OCI-M2 (cell line): Measurements from ENCODE around the gene RNF121.
"Not testable (repeated sequence)": the region's sequence is repeated elsewhere in the genome, so short reads cannot be mapped to it uniquely, and the experiment has no call there.

Experiments
- DNase-seq: peaks from one replicate; lab custom pipeline; 2025; ENCODE audit not compliant: unreplicated experiment; lab: John Stamatoyannopoulos, UW

RNF121 gene

GRCh38 chr11:71928737-71929443 is at the start of gene RNF121:
Gene RNF121, plus strand, starts transcription at chr11:71929046. Its CDS starts 16 bp downstream, at chr11:71929062.
- peak; percentile 67 for DNase-seq

GRCh38 chr11:71885806-71886205 is 43.0 kb upstream of the RNF121 start:
- not testable (repeated sequence) for DNase-seq

GRCh38 chr11:71888335-71889010 is 40.4 kb upstream of the RNF121 start:
- not testable (repeated sequence) for DNase-seq

GRCh38 chr11:71889181-71889872 is 39.5 kb upstream of the RNF121 start:
- not testable (repeated sequence) for DNase-seq

GRCh38 chr11:71895961-71896360 is 32.9 kb upstream of the RNF121 start:
- DNase-seq: no peak

- DNase-seq: not testable (repeated sequence)
These were observed 27.7 kb upstream of the RNF121 start for GRCh38 chr11:71901137-71901536.

GRCh38 chr11:71908218-71908617 is 20.6 kb upstream of the RNF121 start:
- no peak for DNase-seq

- not testable (repeated sequence) for DNase-seq
These were observed 18.1 kb upstream of the RNF121 start for GRCh38 chr11:71910775-71911174.

GRCh38 chr11:71911321-71911985 is 17.4 kb upstream of the RNF121 start:
- DNase-seq: not testable (repeated sequence)

- DNase-seq: not testable (repeated sequence)
These were observed 16.9 kb upstream of the RNF121 start for GRCh38 chr11:71911986-71912340.

GRCh38 chr11:71913756-71914526 is 14.9 kb upstream of the RNF121 start:
- no peak for DNase-seq

- DNase-seq: no peak
These were observed 14.1 kb upstream of the RNF121 start for GRCh38 chr11:71914617-71915189.

GRCh38 chr11:71917646-71918140 is 11.2 kb upstream of the RNF121 start:
- no peak for DNase-seq

- DNase-seq: no peak
These were observed 768 bp upstream of the RNF121 start, which contains the start of gene XNDC1N for GRCh38 chr11:71927820-71928736. Gene XNDC1N, minus strand, starts transcription at chr11:71928594. Its CDS starts 5,241 bp downstream, at chr11:71923353.

- DNase-seq: no peak
These were observed 645 bp downstream of the RNF121 start for GRCh38 chr11:71929491-71929890.

GRCh38 chr11:71930556-71931244 is 1.9 kb downstream of the RNF121 start:
- no peak for DNase-seq

- DNase-seq: no peak
These were observed 2.4 kb downstream of the RNF121 start for GRCh38 chr11:71931245-71931602.

- DNase-seq: no peak
These were observed 4.5 kb downstream of the RNF121 start for GRCh38 chr11:71933141-71933933.
